Left ventricle myocardium inferior (tissue), 1 donor: ENCODE results near the gene PPFIA3. TPM values are rescaled to one million over a fixed set of nuclear protein-coding genes. Genes with fewer than 3 reads are reported as not detected.

Source experiments
- DNase-seq: peaks from one replicate; pipeline ENCODE4 v3.0.0-alpha.2; 2020
- H3K27ac ChIP-seq: fragments of 200-600 bp; replicated peaks from 2 replicates; pipeline ENCODE4 v1.8.0; 2021
- H3K27me3 ChIP-seq: fragments of 200-600 bp; 2 replicates; pipeline ENCODE4 v1.8.0; 2021; ENCODE audit warnings: low read depth
- H3K36me3 ChIP-seq: fragments of 200-600 bp; 2 replicates; pipeline ENCODE4 v1.8.0; 2021
- H3K4me1 ChIP-seq: fragments of 200-600 bp; 2 replicates; pipeline ENCODE4 v1.8.0; 2021
- H3K4me3 ChIP-seq: fragments of 200-600 bp; 2 replicates; pipeline ENCODE4 v1.8.0; 2021; ENCODE audit warnings: mild to moderate bottlenecking, moderate library complexity
- H3K9me3 ChIP-seq: fragments of 200-600 bp; replicated peaks from 2 replicates; pipeline ENCODE4 v1.8.0; 2021
- intact Hi-C: fragments of 100-400 bp; cut with micrococcal nuclease; formaldehyde crosslinking; loops from one replicate; pipeline ENCODE4 v1.11.0; 2022
- total RNA-seq: library from RNA; stranded (reverse); fragmentation: NEBNext Ultra II Directional; extraction: Animal tissue kit (Norgen Biotek cat#: 25700); gene quantifications from one replicate; pipeline ENCODE4 v1.2.1, GENCODE V29; 2021
- TF ChIP-seq, protein P1 (sequence below): fragments of 200-600 bp; IDR thresholded peaks from 2 replicates; pipeline ENCODE4 v1.8.0; 2021; ENCODE audit warnings: antibody characterized with exemption, mild to moderate bottlenecking, borderline replicate concordance
- donor health status: DM: no; HTN: yes; CAD: no; lungs with severe emphysema.

PPFIA3 gene
- total RNA-seq, 1 donor from 2014 or later, result 5.7 TPM

DNA sequence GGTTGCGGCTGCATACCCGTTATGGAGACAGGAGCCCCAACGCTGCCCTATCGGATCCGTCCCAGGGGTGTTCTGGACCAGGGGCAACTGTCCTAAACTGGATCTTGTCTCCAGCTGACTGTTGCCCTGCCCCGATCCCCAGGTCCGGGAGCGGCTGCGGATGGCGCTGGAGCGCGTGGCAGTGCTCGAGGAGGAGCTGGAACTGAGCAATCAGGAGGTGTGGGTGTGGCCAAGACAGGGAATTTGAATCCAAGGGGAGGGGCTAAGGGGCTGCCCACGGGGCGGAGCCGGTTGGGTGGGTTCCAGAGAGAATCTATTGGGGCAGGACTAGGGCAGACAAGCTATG is 9.9 kb downstream of the PPFIA3 start:
- intact Hi-C loops, result no loop called here

DNA sequence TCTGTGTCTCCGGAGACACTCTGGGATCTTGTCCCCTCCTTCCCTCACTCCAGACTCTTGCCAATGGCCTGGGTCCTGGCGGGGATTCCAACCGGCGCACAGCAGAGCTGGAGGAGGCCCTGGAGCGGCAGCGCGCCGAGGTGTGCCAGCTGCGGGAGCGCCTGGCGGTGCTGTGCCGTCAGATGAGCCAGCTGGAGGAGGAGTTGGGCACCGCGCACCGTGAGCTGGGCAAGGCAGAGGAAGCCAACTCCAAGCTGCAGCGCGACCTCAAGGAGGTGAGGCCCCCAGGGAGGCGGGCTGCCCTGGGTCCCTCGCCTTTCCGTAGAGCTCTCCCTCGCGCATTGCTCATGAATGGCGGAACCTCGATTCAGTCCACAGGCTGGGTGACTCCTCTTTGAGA is 11.0 kb downstream of the PPFIA3 start:
- intact Hi-C loops, result no loop called here
- no peaks in the 10 kb centered on the region for H3K36me3 ChIP-seq
- peaks cover 33% of the 10 kb centered on the region for H3K4me1 ChIP-seq
- TF ChIP-seq, protein P1, sequence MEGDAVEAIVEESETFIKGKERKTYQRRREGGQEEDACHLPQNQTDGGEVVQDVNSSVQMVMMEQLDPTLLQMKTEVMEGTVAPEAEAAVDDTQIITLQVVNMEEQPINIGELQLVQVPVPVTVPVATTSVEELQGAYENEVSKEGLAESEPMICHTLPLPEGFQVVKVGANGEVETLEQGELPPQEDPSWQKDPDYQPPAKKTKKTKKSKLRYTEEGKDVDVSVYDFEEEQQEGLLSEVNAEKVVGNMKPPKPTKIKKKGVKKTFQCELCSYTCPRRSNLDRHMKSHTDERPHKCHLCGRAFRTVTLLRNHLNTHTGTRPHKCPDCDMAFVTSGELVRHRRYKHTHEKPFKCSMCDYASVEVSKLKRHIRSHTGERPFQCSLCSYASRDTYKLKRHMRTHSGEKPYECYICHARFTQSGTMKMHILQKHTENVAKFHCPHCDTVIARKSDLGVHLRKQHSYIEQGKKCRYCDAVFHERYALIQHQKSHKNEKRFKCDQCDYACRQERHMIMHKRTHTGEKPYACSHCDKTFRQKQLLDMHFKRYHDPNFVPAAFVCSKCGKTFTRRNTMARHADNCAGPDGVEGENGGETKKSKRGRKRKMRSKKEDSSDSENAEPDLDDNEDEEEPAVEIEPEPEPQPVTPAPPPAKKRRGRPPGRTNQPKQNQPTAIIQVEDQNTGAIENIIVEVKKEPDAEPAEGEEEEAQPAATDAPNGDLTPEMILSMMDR, result no peak
- no peaks in the 10 kb centered on the region for H3K9me3 ChIP-seq
- DNase-seq, result no peak
- no peak overlapping the region for H3K4me3 ChIP-seq
- H3K27ac ChIP-seq, result no peak overlapping the region
- no peaks in the 10 kb centered on the region for H3K27me3 ChIP-seq

More for the DNA sequence above, 9.9 kb downstream of the PPFIA3 start:
- no peaks in the 10 kb centered on the region for H3K27me3 ChIP-seq
- no peaks in the 10 kb centered on the region for H3K36me3 ChIP-seq
- TF ChIP-seq, protein P1, result no peak
- peaks cover 31% of the 10 kb centered on the region for H3K4me1 ChIP-seq
- no peak overlapping the region for H3K27ac ChIP-seq
- no peak overlapping the region for H3K4me3 ChIP-seq
- H3K9me3 ChIP-seq, result no peaks in the 10 kb centered on the region
- DNase-seq, result no peak

DNA sequence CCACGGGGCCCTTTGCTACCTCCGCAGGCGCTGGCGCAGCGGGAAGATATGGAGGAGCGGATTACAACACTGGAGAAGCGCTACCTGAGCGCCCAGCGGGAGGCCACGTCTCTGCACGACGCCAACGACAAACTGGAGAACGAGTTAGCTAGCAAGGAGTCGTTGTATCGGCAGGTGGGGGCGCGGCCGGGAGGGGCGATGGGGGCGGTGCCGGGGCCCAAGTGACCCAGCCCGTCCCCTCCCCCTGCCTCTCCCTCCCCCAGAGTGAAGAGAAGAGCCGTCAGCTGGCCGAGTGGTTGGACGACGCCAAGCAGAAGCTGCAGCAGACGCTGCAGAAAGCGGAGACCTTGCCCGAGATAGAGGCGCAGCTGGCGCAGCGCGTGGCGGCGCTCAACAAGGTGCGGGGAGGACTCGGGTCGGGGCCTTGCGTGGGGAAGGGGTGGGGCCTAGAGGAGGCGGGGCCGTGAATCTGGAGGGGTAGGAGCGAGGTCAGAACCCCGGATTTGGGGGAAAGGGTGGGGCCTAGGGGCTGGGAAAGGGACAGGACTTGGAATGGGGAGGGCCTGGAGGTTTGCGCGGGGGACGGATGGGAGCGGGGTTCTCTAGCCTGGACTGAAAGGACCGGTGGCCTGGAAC is 13.7 kb downstream of the PPFIA3 start:
- H3K4me3 ChIP-seq, result peak overlapping the region; percentile 60
- peak overlapping the region; percentile 31 for H3K27ac ChIP-seq
- peaks cover 32% of the 10 kb centered on the region for H3K4me1 ChIP-seq
- H3K27me3 ChIP-seq, result no peaks in the 10 kb centered on the region
- no peaks in the 10 kb centered on the region for H3K36me3 ChIP-seq
- intact Hi-C loops, result no loop called here
- no peaks in the 10 kb centered on the region for H3K9me3 ChIP-seq
- TF ChIP-seq, protein P1, result no peak
- DNase-seq, result peak; percentile 57

DNA sequence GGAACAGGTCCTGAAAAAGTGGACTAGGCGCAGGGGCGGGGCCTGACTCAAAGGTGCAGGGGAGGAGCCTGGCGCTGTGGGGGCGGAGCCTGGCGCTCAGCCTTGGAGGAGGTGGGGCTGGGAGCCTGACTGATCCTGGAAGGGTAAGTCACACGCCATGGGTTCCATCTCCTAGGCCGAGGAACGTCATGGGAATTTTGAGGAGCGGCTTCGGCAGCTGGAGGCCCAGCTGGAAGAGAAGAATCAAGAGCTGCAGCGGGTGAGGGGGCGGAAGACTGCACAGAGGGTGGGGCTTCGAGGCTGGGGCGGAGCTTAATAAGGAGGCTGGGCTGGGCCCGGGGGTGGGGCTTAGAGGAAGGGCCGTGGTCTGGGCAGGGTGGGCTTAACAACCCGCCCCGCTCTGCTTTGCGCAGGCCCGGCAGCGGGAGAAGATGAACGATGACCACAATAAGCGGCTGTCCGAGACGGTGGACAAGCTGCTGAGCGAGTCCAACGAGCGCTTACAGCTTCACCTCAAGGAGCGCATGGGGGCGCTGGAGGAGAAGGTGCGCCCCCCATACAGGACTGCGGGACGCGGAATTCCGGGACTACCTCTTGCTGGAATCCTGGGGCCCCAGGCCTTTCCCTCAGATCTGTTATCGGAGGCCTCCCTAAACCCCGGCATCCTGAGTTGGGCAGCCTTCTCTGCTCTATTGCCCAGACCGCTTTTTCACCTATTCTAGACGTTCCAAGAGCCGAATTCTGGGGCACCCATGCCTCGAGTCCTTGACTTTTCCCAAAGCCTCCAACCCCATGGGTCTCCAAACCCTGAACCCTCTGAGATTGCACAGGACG is 14.5 kb downstream of the PPFIA3 start:
- Histone ChIP-seq H3K4me3 (peak overlapping the region; percentile 60), H3K4me1 (peaks cover 25% of the 10 kb centered on the region), H3K36me3 (no peaks in the 10 kb centered on the region), H3K27ac (peak overlapping the region; percentile 31), H3K27me3 (no peaks in the 10 kb centered on the region), H3K9me3 (no peaks in the 10 kb centered on the region)
- intact Hi-C loops, result no loop called here
- DNase-seq, result peak; percentile 71
- TF ChIP-seq, protein P1, result no peak

DNA sequence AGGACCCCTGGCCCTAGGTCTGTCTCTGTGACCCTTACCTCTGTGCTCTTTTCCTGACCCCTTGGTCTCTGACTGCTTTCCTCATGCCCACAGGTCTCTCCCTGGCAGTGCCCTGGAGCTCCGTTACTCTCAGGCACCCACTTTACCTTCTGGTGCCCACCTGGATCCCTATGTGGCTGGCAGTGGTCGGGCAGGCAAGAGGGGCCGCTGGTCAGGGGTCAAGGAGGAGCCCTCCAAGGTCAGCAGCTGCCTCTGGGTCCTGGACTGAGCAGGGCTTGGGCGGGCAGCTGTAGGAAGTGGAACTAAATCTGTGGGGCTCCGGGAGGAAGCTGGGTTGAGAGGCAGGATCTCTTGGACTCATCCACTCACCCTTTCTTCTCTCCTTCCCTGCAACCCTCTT is 16.3 kb downstream of the PPFIA3 start:
- H3K27me3 ChIP-seq, result no peaks in the 10 kb centered on the region
- H3K4me3 ChIP-seq, result no peak overlapping the region
- no peaks in the 10 kb centered on the region for H3K9me3 ChIP-seq
- H3K36me3 ChIP-seq, result no peaks in the 10 kb centered on the region
- H3K4me1 ChIP-seq, result peaks cover 22% of the 10 kb centered on the region
- TF ChIP-seq, protein P1, result no peak
- no peak for DNase-seq
- H3K27ac ChIP-seq, result peak overlapping the region; percentile 82
- intact Hi-C loops, result no loop called here
